ENCODE data around the gene MYO7A. TPM values are rescaled to one million over a fixed set of nuclear protein-coding genes. Genes with fewer than 3 reads are reported as not detected.

The MYO7A gene
- total and polyA plus RNA-seq, 2 of the 8 experiments (the other 6 are each of a cell fraction or from before 2014, with no cell fraction given): 1.5 to 1.9 TPM

- no peaks in the 10 kb centered on the region for H3K79me1 ChIP-seq (ENCODE audit: low read depth, low read length)
- H2AFZ ChIP-seq (ENCODE audit: low read length): no peak overlapping the region
- H3K9ac ChIP-seq (replicated peaks in 1 of 4; ENCODE audit: extremely low read depth in 1 of 4, low read depth in 3 of 4, low read length in 3 of 4): no peak overlapping the region
- H3K36me3 ChIP-seq (ENCODE audit: control insufficient read depth in 2 of 4, insufficient read depth in 4 of 4, low read length in 3 of 4): no peaks in the 10 kb centered on the region
- no peak overlapping the region for H2BK120ac ChIP-seq (replicated peaks; ENCODE audit: low read depth, low read length)
- no peaks in the 10 kb centered on the region for H4K20me1 ChIP-seq (replicated peaks in 1 of 2; ENCODE audit: control insufficient read depth in 1 of 2, insufficient read depth in 2 of 2, low read length in 2 of 2)
- H3K4me3 ChIP-seq (ENCODE audit: extremely low read depth in 1 of 4, insufficient read depth in 2 of 4, low read depth in 3 of 4, low read length in 4 of 4): no peak overlapping the region
- H2BK20ac ChIP-seq (ENCODE audit: low read length): no peak overlapping the region
- H4K5ac ChIP-seq (ENCODE audit: insufficient read length, low read depth, low read length): no peak overlapping the region
- H3K4ac ChIP-seq (replicated peaks; ENCODE audit: insufficient read length, low read depth, low read length): no peak overlapping the region
- H3K9me3 ChIP-seq (ENCODE audit: insufficient read depth in 2 of 2, low read depth in 1 of 2, low read length in 1 of 2): no peaks in the 10 kb centered on the region
- no peak for FAIRE-seq
- no peak overlapping the region for H2BK15ac ChIP-seq (ENCODE audit: low read length)
- H3K27me3 ChIP-seq (replicated peaks in 1 of 4; ENCODE audit: control insufficient read depth in 3 of 4, extremely low read depth in 1 of 4, insufficient read depth in 3 of 4, low read length in 3 of 4): no peaks in the 10 kb centered on the region; a peak in 1 of 7 replicates
- no peaks in the 10 kb centered on the region for H3K23me2 ChIP-seq (ENCODE audit: low read depth, low read length)
- WGBS, 2 experiments (ENCODE audit: extremely low coverage in 1 of 2, insufficient coverage in 1 of 2, insufficient read length in 1 of 2, insufficient replicate concordance in 2 of 2, low coverage in 1 of 2, low lambda C conversion rate in 2 of 2, missing lambda C conversion rate in 1 of 2): 91% methylated on average over 4 of the region's 4 CpGs; no CpG with 5 or more reads in 1 of the 2 experiments
- peaks cover 0 to 9% (median 3%) of the 10 kb centered on the region in 4 experiments; a peak in 4 of 7 replicates for H3K4me1 ChIP-seq (replicated peaks in 1 of 4; ENCODE audit: control insufficient read depth in 3 of 4, insufficient read depth in 4 of 4, low read length in 3 of 4)
- no peak overlapping the region; the same call in 1 of the 2 replicates for H2AK5ac ChIP-seq (ENCODE audit: low read depth, low read length)
- no peak overlapping the region for H3K27ac ChIP-seq (ENCODE audit: low read depth, low read length)
- H3K18ac ChIP-seq (ENCODE audit: extremely low read depth, low read length): no peak overlapping the region
- no peak for DNase-seq (ENCODE audit: low read depth in 1 of 2, low spot score in 2 of 2)
- no peak overlapping the region for H2BK5ac ChIP-seq (ENCODE audit: low read depth, low read length)
- ChIA-PET POLR2A (ENCODE audit: partially characterized antibody) (interaction anchor here (1.7 kb wide), 1 partner anchor 9 kb away, joined by 6 read pairs; no protein-coding TSS in a partner anchor), CTCF (ENCODE audit: partially characterized antibody) (interaction anchor here (0.9 to 6.0 kb wide), 8 partner anchors 8 to 58 kb away, joined by 3 to 48 read pairs (median 4); partner anchors contain the start of gene MYO7A)
- no peak overlapping the region for H3K56ac ChIP-seq (replicated peaks; ENCODE audit: insufficient read length, low read depth, low read length)
- H3K14ac ChIP-seq (ENCODE audit: insufficient read length): no peak overlapping the region
- no peak overlapping the region for H4K91ac ChIP-seq (replicated peaks; ENCODE audit: insufficient read length, low read length)
- TF ChIP-seq CHD1 (IDR thresholded peaks at IDR 0.05; ENCODE audit: low read depth, low read length) (no peak), TAF1 (IDR thresholded peaks at IDR 0.05; ENCODE audit: low read depth, low read length) (no peak), EP300 (IDR thresholded peaks at IDR 0.05; ENCODE audit: borderline replicate concordance in 1 of 2, low read depth in 2 of 2, low read length in 2 of 2) (no peak), SP2 (IDR thresholded peaks at IDR 0.05; ENCODE audit: low read length) (no peak), USF2 (IDR thresholded peaks at IDR 0.05; ENCODE audit: low read length) (no peak), SIX5 (IDR thresholded peaks at IDR 0.05; ENCODE audit: low read depth, low read length) (no peak), E2F6 (IDR thresholded peaks at IDR 0.05) (no peak), CHD2 (IDR thresholded peaks at IDR 0.05; ENCODE audit: low read length) (no peak)
- no peak overlapping the region for H2BK12ac ChIP-seq (ENCODE audit: low read depth, low read length)
- H3K79me2 ChIP-seq (ENCODE audit: control insufficient read depth in 1 of 2, insufficient read depth in 2 of 2, low read length in 2 of 2): no peaks in the 10 kb centered on the region
- no peak overlapping the region for H4K8ac ChIP-seq (ENCODE audit: extremely low read depth, insufficient read depth, low read length)
- H3K23ac ChIP-seq (ENCODE audit: insufficient read length): no peak overlapping the region
- H3K4me2 ChIP-seq (ENCODE audit: insufficient read depth in 1 of 2, low read depth in 2 of 2, low read length in 2 of 2): no peak overlapping the region
Observed at GRCh38 chr11:77141034-77141433, 13.0 kb downstream of the MYO7A start.
